GM03348 (cell line): Measurements from ENCODE around the gene NFKB1.

Experiments
- DNase-seq: peaks from one replicate; pipeline ENCODE4 v3.0.0; 2012; ENCODE audit warnings: low spot score

The NFKB1 gene

GRCh38 chr4:102500352-102500695 lies 835 bp upstream of the NFKB1 start:
- DNase-seq = peak; percentile 10

- DNase-seq = peak; percentile 65
These were observed 213 bp downstream of the NFKB1 start for GRCh38 chr4:102501447-102501696.

- no peak for DNase-seq
These were observed 1.3 kb downstream of the NFKB1 start for GRCh38 chr4:102502543-102502818.

GRCh38 chr4:102503301-102503746 lies 2.2 kb downstream of the NFKB1 start:
- DNase-seq = no peak

- no peak for DNase-seq
These were observed 3.0 kb downstream of the NFKB1 start for GRCh38 chr4:102503831-102504786.

GRCh38 chr4:102504941-102505340 lies 3.8 kb downstream of the NFKB1 start:
- DNase-seq = no peak

- no peak for DNase-seq
These were observed 4.5 kb downstream of the NFKB1 start for GRCh38 chr4:102505708-102506107.

- no peak for DNase-seq
These were observed 5.4 kb downstream of the NFKB1 start for GRCh38 chr4:102506523-102506922.

GRCh38 chr4:102511830-102512605 lies 10.9 kb downstream of the NFKB1 start:
- no peak for DNase-seq

- DNase-seq = no peak
These were observed 13.3 kb downstream of the NFKB1 start for GRCh38 chr4:102514298-102514964.

GRCh38 chr4:102517753-102518152 lies 16.6 kb downstream of the NFKB1 start:
- DNase-seq = no peak

- no peak for DNase-seq
These were observed 17.6 kb downstream of the NFKB1 start for GRCh38 chr4:102518703-102519131.

GRCh38 chr4:102519925-102520324 lies 18.8 kb downstream of the NFKB1 start:
- DNase-seq = no peak

- DNase-seq = no peak
These were observed 20.4 kb downstream of the NFKB1 start for GRCh38 chr4:102521570-102521969.

GRCh38 chr4:102522031-102522440 lies 20.9 kb downstream of the NFKB1 start:
- no peak for DNase-seq

GRCh38 chr4:102524691-102525090 lies 23.5 kb downstream of the NFKB1 start:
- DNase-seq = no peak

- DNase-seq = no peak
These were observed 23.9 kb downstream of the NFKB1 start for GRCh38 chr4:102525097-102525496.

GRCh38 chr4:102525504-102525903 lies 24.3 kb downstream of the NFKB1 start:
- no peak for DNase-seq

- DNase-seq = no peak
These were observed 25.4 kb downstream of the NFKB1 start for GRCh38 chr4:102526532-102526931.

GRCh38 chr4:102527695-102528283 lies 26.6 kb downstream of the NFKB1 start:
- no peak for DNase-seq

GRCh38 chr4:102529977-102530376 lies 28.8 kb downstream of the NFKB1 start:
- no peak for DNase-seq

GRCh38 chr4:102530986-102531385 lies 29.8 kb downstream of the NFKB1 start:
- DNase-seq = no peak

- DNase-seq = no peak
These were observed 30.3 kb downstream of the NFKB1 start for GRCh38 chr4:102531462-102531861.
